ENCODE measurements around the gene HIBADH.

HIBADH gene

GRCh38 chr7:27491534-27491933 is 171.1 kb downstream of the HIBADH start:
- no peak for DNase-seq (ENCODE audit: low read depth)

DNA sequence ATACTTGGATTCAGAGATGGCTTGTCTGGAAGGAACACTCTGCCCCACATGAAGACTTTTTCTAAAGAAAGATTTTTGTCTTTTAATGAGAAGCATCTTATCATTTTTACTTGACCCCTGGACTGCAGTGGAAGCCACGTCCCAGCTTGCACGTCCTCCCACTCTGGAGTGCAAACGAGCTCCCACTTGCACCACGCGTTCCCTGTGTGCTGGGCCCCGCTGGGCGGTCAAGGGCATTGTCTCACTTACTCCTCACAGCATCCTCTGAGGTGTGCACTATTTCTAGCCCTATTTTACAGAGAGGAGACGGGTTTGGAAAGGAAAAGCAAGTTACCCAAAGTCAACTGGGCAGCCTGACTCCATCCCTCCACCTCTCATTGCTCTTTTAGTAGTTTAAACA is 175.2 kb downstream of the HIBADH start:
- no peak for DNase-seq (ENCODE audit: low read depth)

- DNase-seq (ENCODE audit: low read depth) = no peak
These were observed 178.2 kb downstream of the HIBADH start for GRCh38 chr7:27484451-27484850.

DNA sequence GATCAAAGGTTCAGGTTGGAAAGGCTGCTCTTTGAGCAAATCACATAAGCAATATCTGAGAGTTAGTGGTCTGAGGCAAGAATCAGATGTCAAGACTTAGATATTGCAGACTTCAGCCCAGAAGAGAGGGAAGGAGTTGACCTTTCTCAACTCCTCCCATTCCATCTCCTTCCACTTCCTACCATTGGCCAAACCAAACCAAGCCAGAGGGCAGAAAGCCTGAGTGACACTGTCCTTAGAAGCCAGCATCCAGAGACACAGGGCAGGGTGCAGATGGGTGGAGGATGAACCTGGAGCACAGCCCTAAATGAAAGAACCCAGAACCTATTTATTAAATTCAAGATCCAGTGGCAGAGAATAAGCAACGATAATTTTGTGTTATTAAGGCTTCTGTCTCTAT is 180.5 kb downstream of the HIBADH start:
- DNase-seq (ENCODE audit: low read depth) = no peak

- DNase-seq (ENCODE audit: low read depth) = no peak
These were observed 184.1 kb downstream of the HIBADH start for GRCh38 chr7:27478556-27478955.

DNA sequence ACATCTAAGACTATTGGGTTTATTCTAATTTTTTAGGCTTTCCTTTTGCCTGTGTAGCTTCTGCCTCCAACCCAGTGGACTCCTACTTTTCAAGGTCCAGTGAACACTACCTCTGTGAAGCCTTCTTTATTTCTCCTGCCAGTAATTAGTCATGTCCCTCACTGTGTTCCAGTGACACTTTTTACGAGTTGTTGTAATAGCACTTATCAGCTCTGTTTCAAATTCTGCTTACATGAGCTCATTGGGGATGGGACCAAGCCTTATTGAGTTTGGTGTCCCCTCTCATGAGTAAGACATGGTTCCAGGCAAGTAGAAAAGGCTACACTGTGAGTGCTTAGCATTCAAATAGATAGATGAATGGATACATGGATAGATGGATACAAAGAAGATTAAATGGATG is 184.6 kb downstream of the HIBADH start:
- DNase-seq (ENCODE audit: low read depth) = no peak

DNA sequence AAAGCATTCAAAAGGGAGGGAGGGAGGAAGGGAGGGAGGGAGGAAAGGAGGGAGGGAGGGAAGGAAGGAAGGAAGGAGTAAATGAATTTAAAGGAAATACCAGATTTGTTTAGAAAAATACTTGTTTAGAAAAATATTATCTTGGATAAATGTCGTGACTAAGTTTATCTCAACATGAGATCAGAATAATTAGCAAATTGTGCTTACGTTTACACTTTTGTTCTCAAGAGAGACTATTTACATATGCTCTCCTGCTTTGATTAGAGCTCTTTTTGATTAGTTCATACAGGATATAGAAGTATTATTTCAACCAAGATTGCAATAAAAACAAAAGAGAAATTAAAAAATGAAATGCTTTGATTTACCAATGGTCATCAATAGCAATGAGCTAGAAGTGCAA is 186.2 kb downstream of the HIBADH start:
- DNase-seq (ENCODE audit: low read depth) = no peak

Measured in activated T-cell treated with anti-CD3 and anti-CD28 coated beads for 24 hours (primary cell).